ENCODE results near the gene KIF21B.

KIF21B gene

GRCh38 chr1:200983035-200983561, 40.4 kb downstream of the KIF21B start:
- H2AFZ ChIP-seq (ENCODE audit: low read depth, low read length), result no peak overlapping the region
- no peaks in the 10 kb centered on the region for H3K4me1 ChIP-seq (ENCODE audit: low read length)
- H3K36me3 ChIP-seq (replicated peaks; ENCODE audit: low read depth, low read length), result peaks cover 86% of the 10 kb centered on the region
- H4K20me1 ChIP-seq (ENCODE audit: insufficient read depth, low read length), result peaks cover 25% of the 10 kb centered on the region
- no peaks in the 10 kb centered on the region for H3K79me2 ChIP-seq (ENCODE audit: low read length)
- no peak overlapping the region for H3K27ac ChIP-seq (ENCODE audit: low read length)
- no peaks in the 10 kb centered on the region for H3K27me3 ChIP-seq (ENCODE audit: low read depth, low read length)
- no peak overlapping the region for H3K4me2 ChIP-seq (ENCODE audit: low read length)
- TF ChIP-seq CTCF (IDR thresholded peaks at IDR 0.05; ENCODE audit: low read depth, low read length) (no peak), EZH2phosphoT487 (IDR thresholded peaks at IDR 0.05; ENCODE audit: low read depth) (no peak)
- no peak overlapping the region for H3K9ac ChIP-seq (ENCODE audit: low read length)
- H3K4me3 ChIP-seq (ENCODE audit: low read length), result no peak overlapping the region
- no peaks in the 10 kb centered on the region for H3K9me3 ChIP-seq (ENCODE audit: insufficient read depth, low read length)

- H3K27ac ChIP-seq (ENCODE audit: low read length), result no peak overlapping the region
- H3K4me3 ChIP-seq (ENCODE audit: low read length), result no peak overlapping the region
- H3K79me2 ChIP-seq (ENCODE audit: low read length), result no peaks in the 10 kb centered on the region
- H3K9ac ChIP-seq (ENCODE audit: low read length), result no peak overlapping the region
- peaks cover 25% of the 10 kb centered on the region for H4K20me1 ChIP-seq (ENCODE audit: insufficient read depth, low read length)
- no peaks in the 10 kb centered on the region for H3K4me1 ChIP-seq (ENCODE audit: low read length)
- H3K9me3 ChIP-seq (ENCODE audit: insufficient read depth, low read length), result no peaks in the 10 kb centered on the region
- no peak overlapping the region for H2AFZ ChIP-seq (ENCODE audit: low read depth, low read length)
- no peaks in the 10 kb centered on the region for H3K27me3 ChIP-seq (ENCODE audit: low read depth, low read length)
- H3K4me2 ChIP-seq (ENCODE audit: low read length), result no peak overlapping the region
- peaks cover 81% of the 10 kb centered on the region for H3K36me3 ChIP-seq (replicated peaks; ENCODE audit: low read depth, low read length)
- TF ChIP-seq CTCF (IDR thresholded peaks at IDR 0.05; ENCODE audit: low read depth, low read length) (no peak), EZH2phosphoT487 (IDR thresholded peaks at IDR 0.05; ENCODE audit: low read depth) (no peak)
Observed at GRCh38 chr1:200982071-200982945, 41.2 kb downstream of the KIF21B start.

- H2AFZ ChIP-seq (ENCODE audit: low read depth, low read length), result no peak overlapping the region
- no peaks in the 10 kb centered on the region for H3K4me1 ChIP-seq (ENCODE audit: low read length)
- H4K20me1 ChIP-seq (ENCODE audit: insufficient read depth, low read length), result peaks cover 25% of the 10 kb centered on the region
- H3K27ac ChIP-seq (ENCODE audit: low read length), result no peak overlapping the region
- TF ChIP-seq EZH2phosphoT487 (IDR thresholded peaks at IDR 0.05; ENCODE audit: low read depth) (no peak), CTCF (IDR thresholded peaks at IDR 0.05; ENCODE audit: low read depth, low read length) (no peak)
- H3K4me2 ChIP-seq (ENCODE audit: low read length), result no peak overlapping the region
- H3K4me3 ChIP-seq (ENCODE audit: low read length), result no peak overlapping the region
- H3K36me3 ChIP-seq (replicated peaks; ENCODE audit: low read depth, low read length), result peaks cover 83% of the 10 kb centered on the region
- H3K27me3 ChIP-seq (ENCODE audit: low read depth, low read length), result no peaks in the 10 kb centered on the region
- no peaks in the 10 kb centered on the region for H3K79me2 ChIP-seq (ENCODE audit: low read length)
- no peaks in the 10 kb centered on the region for H3K9me3 ChIP-seq (ENCODE audit: insufficient read depth, low read length)
- no peak overlapping the region for H3K9ac ChIP-seq (ENCODE audit: low read length)
Observed at GRCh38 chr1:200981278-200981677, 42.2 kb downstream of the KIF21B start.

- Histone ChIP-seq H3K4me2 (ENCODE audit: low read length) (no peak overlapping the region), H3K9ac (ENCODE audit: low read length) (no peak overlapping the region), H3K36me3 (replicated peaks; ENCODE audit: low read depth, low read length) (peaks cover 81% of the 10 kb centered on the region), H3K79me2 (ENCODE audit: low read length) (no peaks in the 10 kb centered on the region), H3K27me3 (ENCODE audit: low read depth, low read length) (no peaks in the 10 kb centered on the region), H3K9me3 (ENCODE audit: insufficient read depth, low read length) (no peaks in the 10 kb centered on the region), H3K4me3 (ENCODE audit: low read length) (no peak overlapping the region), H3K27ac (ENCODE audit: low read length) (no peak overlapping the region), H2AFZ (ENCODE audit: low read depth, low read length) (no peak overlapping the region), H4K20me1 (ENCODE audit: insufficient read depth, low read length) (peaks cover 22% of the 10 kb centered on the region), H3K4me1 (ENCODE audit: low read length) (no peaks in the 10 kb centered on the region)
- no peak for TF ChIP-seq EZH2phosphoT487 (IDR thresholded peaks at IDR 0.05; ENCODE audit: low read depth)
- no peak for TF ChIP-seq CTCF (IDR thresholded peaks at IDR 0.05; ENCODE audit: low read depth, low read length)
Observed at GRCh38 chr1:200980873-200981272, 42.6 kb downstream of the KIF21B start.

All from OCI-LY3 (cell line).